Renal cortical epithelial cell (primary cell): ENCODE results near the gene IL12RB1. TPM values are rescaled to one million over a fixed set of nuclear protein-coding genes. Genes with fewer than 3 reads are reported as not detected.

ENCODE experiments used
- DNase-seq: peaks from one replicate; pipeline ENCODE4 v3.0.0-alpha.2; 2011; ENCODE audit warnings: low read depth
- total RNA-seq: library from RNA; depleted of rRNA; stranded (reverse); fragments of >200 nt; gene quantifications from 2 replicates; pipeline ENCODE4 v1.2.3, GENCODE V29; 2014

The IL12RB1 gene
- total RNA-seq, 1 donor from 2014 or later, result not detected

GRCh38 chr19:18009412-18010066, 77.2 kb downstream of the IL12RB1 start:
- no peak for DNase-seq

Other genes with a start within 250 kb of the IL12RB1 start
- 2.3 and 3.7 TPM in 2 replicates for gene JAK3, start 239.0 kb downstream of the IL12RB1 start, total RNA-seq
- 517 and 1,457 TPM in 2 replicates for gene RPL18A, start 227.0 kb downstream of the IL12RB1 start, total RNA-seq
- not detected in 2 replicates for gene SLC5A5, start 215.0 kb downstream of the IL12RB1 start, total RNA-seq
- 25.0 and 55.6 TPM in 2 replicates for gene CCDC124, start 153.9 kb downstream of the IL12RB1 start, total RNA-seq
- gene KCNN1, start 119.8 kb downstream of the IL12RB1 start, total RNA-seq, result 0.30 TPM in 1 of 2 replicates, not detected in the other
- gene ARRDC2, start 78.8 kb downstream of the IL12RB1 start, total RNA-seq, result 14.9 and 18.6 TPM in 2 replicates
- 0.35 and 5.7 TPM in 2 replicates for gene MAST3, start 10.8 kb upstream of the IL12RB1 start, total RNA-seq
- gene PIK3R2, start 66.2 kb upstream of the IL12RB1 start, total RNA-seq, result 15.8 and 56.9 TPM in 2 replicates
- gene IFI30, start 86.9 kb upstream of the IL12RB1 start, total RNA-seq, result 20.8 and 25.1 TPM in 2 replicates
- 12.3 and 57.1 TPM in 2 replicates for gene MPV17L2, start 106.3 kb upstream of the IL12RB1 start, total RNA-seq
- 0.35 and 0.80 TPM in 2 replicates for gene RAB3A, start 117.1 kb upstream of the IL12RB1 start, total RNA-seq
- under 0.01 and 0.20 TPM in 2 replicates for gene PDE4C, start 139.5 kb upstream of the IL12RB1 start, total RNA-seq
- gene IQCN, start 187.5 kb upstream of the IL12RB1 start, total RNA-seq, result 0.50 TPM in 1 of 2 replicates, not detected in the other
- gene JUND, start 194.7 kb upstream of the IL12RB1 start, total RNA-seq, result 140 and 234 TPM in 2 replicates
- 115 and 223 TPM in 2 replicates for gene LSM4, start 236.1 kb upstream of the IL12RB1 start, total RNA-seq